Stimulated activated CD8-positive, alpha-beta memory T cell treated with anti-CD3 and anti-CD28 coated beads, Interleukin-12 subunit alpha, Interleukin-12 subunit beta, amount 100 ng/mL, for 24 hours (primary cell): ENCODE data around the gene ARL8B.
"Not testable (repeated sequence)": the region's sequence is repeated elsewhere in the genome, so short reads cannot be mapped to it uniquely, and the experiment has no call there.

ENCODE experiments used
- DNase-seq: peaks from one replicate; pipeline ENCODE4 v3.0.0-alpha.2; 2020; ENCODE audit errors: extremely low read depth

Gene ARL8B

DNA sequence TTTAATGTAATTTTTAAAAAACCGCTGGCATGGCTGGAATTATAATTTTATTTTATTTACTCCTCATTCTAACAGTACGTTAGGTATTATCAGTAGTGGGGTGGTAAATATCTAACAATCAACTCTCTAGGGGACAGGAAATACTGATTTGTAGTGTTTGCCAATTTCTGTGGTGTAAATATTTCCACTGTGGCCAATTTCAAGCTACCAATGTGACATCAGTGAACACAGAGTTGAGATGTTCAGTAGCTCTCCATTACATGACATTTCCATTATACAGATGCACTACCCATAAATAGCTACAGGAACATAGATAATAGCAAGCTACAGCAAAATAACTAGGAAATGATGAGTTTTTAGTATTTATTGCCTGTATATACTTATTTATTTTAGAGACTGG lies 10.0 kb upstream of the ARL8B start:
- DNase-seq = no peak

DNA sequence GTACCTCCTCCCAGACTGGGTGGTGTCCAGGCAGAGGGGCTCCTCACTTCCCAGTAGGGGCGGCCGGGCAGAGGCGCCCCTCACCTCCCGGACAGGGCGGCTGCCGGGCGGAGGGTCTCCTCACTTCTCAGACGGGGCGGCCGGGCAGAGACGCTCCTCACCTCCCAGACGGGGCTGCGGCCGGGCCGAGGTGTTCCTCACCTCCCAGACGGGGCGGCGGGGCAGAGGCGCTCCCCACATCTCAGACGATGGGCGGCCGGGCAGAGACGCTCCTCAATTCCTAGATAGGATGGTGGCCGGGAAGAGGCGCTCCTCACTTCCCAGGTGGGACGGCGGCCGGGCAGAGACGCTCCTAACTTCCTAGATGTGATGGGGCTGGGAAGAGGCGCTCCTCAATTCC lies 8.4 kb upstream of the ARL8B start:
- DNase-seq = not testable (repeated sequence)

DNA sequence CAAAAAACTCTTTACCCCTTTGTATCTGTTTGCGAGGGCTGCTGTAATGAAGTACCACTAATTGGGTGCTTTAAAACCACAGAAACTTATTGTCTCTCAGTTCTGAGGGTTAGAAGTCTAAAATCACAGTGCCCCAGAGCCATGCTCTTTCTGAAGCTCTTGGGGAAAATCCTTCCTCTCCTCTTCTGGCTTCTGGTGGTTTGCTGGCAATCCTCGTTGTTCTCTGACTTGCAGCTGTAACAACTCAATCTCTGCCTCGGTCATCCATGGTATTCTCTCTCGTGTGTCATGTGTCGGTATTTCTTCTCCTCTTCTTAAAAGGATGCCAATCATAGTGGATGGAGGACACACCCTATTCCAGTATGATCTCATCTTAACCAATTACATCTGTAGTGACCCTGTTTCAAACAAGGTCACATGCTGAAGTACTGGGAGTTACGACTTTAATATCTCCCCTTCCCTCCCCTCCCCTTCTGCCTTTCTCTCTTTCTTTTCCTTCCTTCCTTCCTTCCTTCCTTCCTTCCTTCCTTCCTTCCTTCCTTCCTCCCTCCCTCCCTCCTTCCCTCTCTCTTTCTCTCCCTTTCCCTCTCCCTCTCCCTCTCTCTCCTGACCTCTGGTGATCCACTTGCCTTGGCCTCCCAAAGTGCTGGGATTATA lies 6.5 kb upstream of the ARL8B start:
- DNase-seq = no peak

DNA sequence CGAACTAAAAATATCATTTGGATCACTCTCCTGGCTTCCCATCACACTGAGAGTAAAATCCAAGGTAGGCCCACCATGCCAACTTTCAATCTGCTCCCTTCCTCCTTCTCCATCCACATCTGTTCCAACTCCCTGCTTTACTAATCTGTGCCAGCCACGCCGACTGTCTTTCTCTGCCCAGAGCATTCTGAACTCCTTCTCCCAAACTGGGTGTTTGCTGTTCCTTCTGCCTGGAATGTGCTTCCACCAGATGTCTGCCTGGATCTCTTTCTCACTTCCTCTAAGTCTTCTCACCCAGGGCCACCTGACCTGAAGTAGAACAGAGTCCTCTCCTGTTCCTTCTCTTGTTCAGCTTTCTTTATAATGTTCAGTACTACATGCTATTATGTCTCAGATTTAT lies 5.6 kb upstream of the ARL8B start:
- no peak for DNase-seq

DNA sequence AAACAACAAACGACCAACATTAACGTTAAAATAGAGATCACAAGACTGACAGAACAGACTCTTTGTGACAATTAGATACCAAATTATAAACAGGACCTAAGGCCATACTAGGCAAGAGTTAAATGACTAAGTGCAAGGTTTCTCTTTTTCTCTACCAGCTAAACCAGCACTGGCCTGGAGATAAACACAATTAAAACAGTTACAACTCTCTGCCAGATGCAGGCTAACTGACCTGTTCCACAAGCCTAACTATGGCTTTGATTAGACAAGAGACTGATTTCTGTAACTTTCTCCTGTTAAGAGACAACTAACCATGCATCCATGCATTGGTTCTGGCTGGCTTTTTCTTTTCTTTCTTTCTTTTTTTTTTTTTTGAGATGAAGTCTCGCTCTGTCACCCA lies 1.6 kb upstream of the ARL8B start:
- DNase-seq = no peak

DNA sequence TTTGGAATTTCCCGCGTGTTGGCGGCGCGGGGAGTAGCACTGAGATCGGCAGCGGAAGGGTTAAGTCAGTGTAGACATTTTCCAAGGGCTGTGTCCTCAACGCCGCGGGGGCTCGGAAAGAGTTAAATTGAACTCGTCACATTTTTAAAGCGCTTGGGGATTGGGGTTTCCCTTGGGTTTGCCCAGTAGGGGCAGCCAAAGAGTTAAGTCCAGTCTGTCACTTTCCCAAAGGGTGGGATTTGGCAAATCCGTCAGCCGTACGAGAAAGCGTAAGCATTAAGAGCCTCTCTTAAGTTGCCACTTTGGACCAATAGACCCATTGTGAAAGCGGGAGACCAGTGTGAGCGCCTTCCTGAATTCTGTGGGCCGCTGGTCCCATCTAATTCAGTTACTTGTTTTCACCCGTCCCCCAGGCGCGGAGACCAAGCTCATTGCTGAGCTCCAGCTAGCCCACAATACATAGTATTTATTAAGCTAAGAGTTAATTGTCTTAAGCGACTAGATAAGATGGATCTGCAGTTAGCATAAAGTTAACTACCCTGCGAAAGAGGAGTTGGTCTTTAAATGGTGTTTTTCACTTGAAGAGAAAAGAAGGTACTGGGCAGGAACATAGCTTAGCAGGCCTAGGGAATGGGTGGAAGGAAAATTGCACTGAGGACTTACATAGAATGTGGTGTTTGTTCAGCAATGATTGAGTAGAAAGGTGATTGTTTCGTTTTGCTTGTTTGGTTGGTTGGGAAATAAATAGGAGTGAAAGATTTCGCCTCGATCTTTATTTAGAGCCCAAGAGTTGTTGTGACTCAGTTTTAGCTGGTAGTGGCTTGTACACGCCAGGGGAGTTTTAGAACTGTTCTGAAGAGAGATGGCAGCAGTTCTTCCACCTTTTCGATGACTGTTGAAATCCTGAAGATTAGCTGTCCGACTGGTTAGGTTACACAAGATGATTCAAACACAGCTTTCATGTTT lies 932 bp downstream of the ARL8B start:
- DNase-seq = no peak

DNA sequence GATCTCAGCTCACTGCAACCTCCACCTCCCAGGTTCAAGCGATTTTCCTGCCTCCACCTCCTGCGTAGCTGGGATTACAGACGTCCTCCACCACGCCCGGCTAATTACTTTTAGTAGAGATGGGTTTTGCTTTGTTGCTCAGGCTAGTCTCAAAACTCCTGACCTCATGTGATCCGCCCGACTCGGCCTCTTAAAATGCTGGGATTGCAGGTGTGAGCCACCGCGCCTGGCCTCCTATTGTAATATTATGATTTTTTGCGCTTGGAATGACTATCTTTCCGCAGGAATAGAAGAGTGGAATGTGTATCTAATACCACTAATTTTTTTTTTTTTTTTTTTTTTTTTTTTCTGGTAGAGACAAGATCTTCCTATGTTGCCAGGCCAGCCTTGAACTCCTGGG lies 1.8 kb downstream of the ARL8B start:
- DNase-seq = no peak

DNA sequence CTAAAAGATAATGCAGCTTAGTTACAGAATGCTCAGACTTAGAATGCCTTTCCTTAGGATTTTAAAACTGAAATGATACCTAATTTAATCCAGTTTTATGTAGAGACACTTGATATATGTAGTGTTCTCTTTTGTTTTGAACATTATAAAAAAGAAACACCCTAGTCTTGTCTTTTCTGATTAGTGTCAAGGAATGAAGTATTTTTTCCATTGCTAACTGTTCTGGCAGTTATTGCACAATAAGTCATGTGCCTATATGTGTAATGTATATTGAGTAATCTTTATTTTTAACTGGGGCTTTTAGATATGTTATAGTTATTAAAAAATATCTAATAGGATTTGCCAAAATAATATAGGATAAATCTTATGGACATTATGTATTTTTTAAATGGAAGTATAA lies 4.5 kb downstream of the ARL8B start:
- DNase-seq = no peak

DNA sequence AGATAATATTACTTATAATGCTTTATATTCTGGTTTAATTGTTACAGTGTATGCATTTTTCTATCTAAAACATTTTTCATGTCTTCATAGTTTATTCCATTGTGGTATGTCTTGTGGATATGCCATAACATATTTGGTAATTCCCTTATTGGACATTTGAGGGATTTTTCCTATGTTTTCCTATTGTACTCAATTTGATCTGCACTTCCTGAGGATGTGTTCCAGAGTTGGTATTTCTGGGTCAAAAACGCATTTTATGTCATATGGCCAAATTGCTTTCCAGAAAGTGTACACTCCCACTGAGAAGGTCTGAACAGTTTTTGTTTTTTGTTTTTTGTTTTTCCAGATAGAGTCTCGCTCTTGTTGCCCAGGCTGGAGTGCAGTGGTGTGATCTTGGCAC lies 6.8 kb downstream of the ARL8B start:
- DNase-seq = no peak

DNA sequence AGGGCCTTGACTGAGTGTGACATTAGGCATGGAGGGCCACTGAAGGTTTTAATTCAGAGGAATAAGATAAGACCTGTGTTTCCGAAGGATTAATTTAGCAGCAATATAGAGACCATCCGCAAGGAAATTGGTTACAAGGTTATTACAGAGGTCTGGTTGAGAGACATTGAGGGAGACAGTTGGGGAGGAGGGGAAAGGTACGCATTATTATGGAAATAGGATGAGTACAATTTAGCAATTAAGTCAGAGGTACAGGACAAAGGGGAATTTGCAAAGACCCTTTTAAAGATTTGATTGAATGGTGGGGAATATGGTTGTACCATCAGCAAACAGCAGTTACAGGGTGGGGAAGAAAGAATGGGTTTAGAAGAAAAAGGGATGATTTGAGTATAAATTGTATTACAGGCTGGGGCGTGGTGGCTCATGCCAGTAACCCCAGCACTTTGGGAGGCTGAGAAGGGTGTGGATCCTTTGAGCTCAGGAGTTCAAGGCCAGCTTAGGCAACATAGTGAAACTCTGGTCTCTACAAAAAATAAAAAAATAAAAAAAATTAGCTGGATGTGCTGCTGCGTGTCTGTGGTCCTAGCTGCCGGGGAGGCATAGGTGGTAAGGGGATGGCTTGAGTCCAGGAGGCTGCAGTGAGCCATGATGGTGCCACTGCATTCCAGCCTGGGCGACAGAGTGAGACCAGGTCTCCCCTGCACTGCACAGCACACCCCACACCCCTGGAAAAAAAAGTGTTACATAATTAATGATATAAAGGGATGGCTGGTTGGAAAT lies 11.3 kb downstream of the ARL8B start:
- no peak for DNase-seq

DNA sequence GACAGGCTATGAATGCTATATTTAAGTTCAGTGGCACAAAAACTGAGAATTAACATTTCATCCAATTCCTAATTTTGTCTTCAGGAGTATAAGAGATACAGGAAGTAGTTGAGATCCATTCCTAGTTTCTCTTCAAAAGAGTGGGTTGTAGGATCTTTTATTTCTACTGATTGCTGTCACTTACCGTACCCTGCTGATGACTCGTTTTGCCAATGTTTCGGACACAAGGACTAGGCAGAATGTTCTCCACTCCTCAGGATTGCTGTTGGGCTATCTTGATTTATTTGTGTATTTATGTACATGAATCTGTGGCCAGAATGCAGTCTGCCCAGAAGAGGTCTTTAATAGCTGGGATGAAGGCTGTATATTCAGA lies 11.9 kb downstream of the ARL8B start:
- no peak for DNase-seq

DNA sequence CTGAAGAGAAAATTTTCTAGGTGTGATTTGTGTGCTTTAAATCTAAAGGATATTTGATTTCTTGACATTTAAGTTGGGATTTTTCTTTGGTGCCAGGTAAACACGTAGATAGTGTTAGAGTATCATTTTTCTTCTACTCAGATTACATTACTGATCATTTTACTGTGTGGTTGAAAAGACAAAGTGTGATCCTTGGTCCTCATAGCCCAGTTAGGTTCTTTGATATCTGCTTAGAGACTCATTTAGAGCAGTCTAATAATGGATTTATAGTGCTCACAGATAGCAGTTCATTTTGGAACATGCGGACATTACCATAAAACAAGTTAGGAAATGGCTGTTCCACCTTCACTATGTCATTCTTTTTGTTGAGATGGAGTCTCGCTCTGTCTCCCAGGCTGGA lies 12.4 kb downstream of the ARL8B start:
- no peak for DNase-seq

DNA sequence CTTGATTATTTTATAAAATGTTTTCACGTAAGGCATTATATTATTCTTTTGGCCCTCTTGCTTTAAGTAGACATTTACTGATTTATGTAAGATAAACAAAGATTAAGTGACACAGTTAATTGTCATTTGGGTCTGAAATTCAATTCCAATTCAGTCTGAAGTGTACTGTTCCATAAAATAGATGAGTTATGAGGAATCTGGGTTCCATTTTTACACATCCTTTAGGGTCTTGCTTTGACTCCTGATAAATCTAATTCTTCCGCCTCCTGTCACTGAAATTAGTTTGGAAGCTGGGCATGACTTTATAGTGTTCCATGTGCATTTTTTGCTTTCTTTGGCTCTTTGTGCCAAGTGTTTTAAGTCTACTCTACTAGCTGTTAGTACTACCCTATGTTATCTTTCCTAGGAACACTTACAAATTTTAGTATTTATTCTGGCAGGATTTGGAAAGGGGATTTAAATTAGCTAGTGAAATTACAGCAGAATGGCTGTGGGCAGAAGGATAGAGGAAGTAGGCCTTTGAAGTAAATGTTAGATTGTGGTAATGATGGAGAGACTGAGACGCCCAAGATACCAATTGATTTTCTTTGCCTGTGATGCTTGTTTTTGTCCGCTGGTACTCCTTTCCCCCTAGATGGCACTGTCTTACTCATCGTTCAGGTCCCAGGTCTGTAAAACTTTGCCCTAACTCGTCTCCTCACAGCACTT lies 14.3 kb downstream of the ARL8B start:
- no peak for DNase-seq

DNA sequence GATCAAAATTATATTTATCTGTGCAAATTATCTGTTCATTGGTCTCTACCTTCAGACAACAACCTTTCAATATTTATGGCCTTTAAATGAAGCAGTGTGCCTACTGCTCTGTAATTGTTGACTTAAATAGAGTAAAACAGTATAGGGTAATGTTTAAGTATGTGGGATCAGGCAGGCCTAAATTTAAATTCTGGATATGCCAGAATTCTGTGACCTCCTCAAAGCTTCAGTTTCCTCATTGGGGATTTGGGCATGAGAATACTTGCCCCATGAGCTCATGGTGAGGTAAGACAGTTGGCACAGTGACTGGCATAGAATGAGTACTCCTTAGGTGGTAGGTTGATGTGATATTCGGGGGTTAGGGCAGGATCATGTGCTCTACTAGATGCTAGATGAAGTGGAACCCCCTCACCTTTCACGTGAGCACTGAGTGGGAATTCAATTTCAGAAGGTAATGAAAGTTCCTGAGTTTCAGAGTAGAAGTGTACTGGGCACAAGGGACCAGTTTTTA lies 14.9 kb downstream of the ARL8B start:
- DNase-seq = no peak

DNA sequence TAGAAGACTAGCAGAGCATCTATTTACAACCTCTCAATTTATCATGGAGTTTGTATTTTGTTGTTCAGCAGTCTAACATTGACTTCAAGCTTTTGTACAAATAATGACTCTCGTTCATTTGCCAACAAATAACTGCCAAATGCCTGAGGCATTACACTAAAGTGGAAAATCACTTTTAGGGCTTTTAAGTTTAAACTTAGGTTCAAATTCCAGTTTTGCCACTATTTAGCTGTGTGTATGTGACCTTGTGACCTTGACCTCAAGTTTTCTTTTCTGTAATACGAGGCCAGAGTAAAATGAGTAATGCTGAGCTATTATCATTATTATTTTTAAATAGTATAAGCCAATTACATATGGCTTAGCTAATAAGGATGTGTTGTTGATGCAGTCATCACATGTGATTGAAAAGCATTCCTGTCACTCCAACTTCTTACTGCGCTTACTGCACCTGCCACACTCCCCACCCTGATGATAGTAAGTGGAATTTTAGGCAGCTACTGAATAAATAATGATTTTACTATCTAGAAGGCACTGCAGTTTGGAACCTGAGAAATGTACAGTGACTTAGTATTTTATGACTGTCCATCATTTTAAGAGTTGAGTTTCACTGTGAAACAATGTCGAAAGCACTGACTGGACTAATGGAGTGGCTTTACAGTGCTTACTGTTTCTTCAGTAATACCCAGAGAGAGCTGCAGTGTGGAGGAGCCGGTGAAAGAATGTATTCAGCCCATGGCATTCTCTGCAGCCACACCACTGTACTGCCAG lies 16.3 kb downstream of the ARL8B start:
- no peak for DNase-seq

DNA sequence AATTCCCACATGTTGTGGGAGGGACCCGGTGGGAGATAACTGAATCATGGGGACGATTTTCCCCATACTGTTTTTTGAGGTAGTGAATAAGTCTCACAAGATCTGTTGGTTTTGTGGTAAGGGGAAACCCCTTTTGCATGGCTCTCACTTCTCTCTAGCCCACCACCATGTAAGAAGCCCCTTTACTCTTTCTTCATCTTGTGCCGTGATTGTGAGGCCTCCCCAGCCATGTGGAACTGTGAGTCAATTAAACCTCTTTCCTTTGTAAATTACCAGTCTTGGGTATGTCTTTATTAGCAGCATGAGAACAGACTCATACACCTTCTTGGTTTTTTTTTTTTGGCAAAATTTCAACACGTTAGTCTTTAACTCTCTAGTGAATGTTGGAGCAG lies 18.1 kb downstream of the ARL8B start:
- no peak for DNase-seq

DNA sequence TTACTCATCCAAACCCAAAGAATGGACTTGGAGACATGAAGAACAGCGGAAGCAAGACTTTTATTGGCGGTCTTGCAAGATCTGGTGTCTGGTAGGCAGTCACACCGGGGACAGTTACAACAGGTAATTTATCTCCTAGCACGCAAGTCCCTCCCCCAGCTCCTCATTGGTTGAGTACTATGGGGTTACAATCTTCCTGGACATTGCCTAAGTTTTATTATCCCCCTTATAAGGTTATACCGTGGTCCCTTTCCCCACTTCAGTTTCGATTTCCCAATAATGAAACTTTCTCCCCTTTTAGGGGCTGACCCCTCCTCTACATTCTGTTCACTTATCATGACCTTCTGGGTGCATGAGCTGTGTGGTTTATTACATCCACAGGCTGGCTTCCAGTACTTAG lies 18.7 kb downstream of the ARL8B start:
- DNase-seq = no peak

DNA sequence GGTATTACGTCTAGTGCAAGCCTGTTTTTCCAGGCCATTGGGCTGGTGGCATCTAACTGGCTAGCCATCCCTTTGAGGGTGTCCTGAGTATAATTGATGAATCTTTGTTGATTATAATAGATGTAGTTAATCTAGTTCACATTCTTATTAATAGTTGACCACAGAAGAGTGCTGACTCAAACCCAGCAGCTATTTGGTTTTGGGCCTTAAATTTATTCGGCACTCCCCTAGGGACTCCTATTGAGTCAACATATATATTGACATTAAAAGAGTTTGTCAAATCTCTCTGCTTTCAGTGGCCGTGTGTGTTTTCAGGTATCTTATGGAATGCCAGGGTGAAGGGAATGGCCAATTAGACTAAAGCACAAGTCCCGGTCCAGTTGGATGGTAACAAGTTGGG lies 19.7 kb downstream of the ARL8B start:
- no peak for DNase-seq

DNA sequence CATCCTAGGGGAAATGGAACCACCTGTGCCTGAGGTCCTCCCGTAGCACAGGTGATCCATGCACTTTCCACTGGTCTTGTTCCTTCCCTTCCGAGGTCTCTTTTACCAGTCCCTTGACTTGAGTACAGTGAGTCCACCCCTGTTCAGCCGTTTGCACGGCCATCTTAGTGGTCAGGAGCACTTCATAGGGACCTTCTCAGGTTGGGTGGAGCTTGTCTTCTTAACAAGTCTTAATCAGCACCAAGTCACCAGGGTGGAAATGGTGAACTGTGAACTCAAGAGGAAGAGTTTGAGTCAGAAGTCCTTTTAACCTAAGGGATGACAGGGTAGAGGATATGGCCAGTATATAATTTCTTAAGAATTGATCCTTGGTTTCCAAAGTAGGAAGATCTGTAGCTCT lies 21.4 kb downstream of the ARL8B start:
- DNase-seq = no peak

DNA sequence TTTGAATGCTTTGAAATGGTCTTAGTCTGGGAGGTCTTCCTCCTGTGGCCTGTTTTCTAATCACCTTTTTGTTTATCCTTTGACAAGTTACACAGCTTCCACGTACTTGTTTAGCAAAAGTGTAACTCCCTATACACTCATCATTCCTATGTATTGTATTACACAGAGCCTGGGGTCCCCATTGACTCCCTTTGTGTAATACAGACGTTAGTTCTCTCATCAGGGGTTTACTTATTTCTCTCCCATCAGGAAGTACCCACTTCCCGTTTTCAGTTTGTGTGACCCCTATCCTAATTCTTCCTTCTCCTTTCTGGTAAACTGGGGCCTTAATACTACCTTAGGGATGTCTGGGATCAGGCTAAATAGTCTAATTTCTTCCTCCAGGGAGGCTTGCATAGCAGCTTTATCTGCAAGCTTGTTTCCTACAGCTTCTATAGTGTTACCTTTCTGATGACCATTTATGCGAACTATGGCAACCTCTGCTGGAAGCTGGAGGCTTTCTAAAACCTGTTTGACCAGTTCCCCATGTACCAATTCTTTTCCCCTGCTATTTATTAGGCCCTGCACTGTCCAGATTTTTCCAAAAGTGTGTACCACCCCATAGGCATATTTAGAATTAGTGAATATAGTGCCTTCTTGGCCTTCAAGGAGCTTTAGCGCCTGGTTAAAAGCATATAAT lies 22.4 kb downstream of the ARL8B start:
- no peak for DNase-seq
